GM23248 (cell line): ENCODE data around the gene NGB.

ENCODE experiments used
- EZH2 ChIP-seq: fragments of 200-600 bp; sonication (generic); IDR thresholded peaks from 2 replicates; pipeline ENCODE4 v1.6.1; 2018; ENCODE audit warnings: antibody characterized with exemption, mild to moderate bottlenecking; ENCODE audit not compliant: insufficient read depth, poor library complexity, severe bottlenecking
- EZH2phosphoT487 ChIP-seq: fragments of 200-600 bp; sonication (generic); IDR thresholded peaks from 2 replicates; pipeline ENCODE4 v1.6.1; 2018; ENCODE audit warnings: antibody characterized with exemption, moderate library complexity, mild to moderate bottlenecking, low read depth; ENCODE audit not compliant: insufficient read depth

- TF ChIP-seq EZH2phosphoT487 = no peak
- TF ChIP-seq EZH2 = no peak
Measured at GRCh38 chr14:77276295-77276935, 5.4 kb upstream of the NGB start.
